GM12865 (cell line): ENCODE measurements around the gene FSTL1.
A peak's percentile ranks its signal among the peaks of the same experiment; 100 is the strongest.

ENCODE experiments used
- DNase-seq: peaks from one replicate; pipeline ENCODE4 v3.0.0; 2010; ENCODE audit warnings: low read depth
- H3K4me3 ChIP-seq: 2 replicates; pipeline ENCODE4 v1.5.1; 2011; ENCODE audit warnings: mild to moderate bottlenecking, low read depth, low read length, control low read depth
- CTCF ChIP-seq: IDR thresholded peaks from 2 replicates; pipeline ENCODE4 v1.5.1; 2011; ENCODE audit warnings: low read length, control low read depth, low read depth, inconsistent platforms; ENCODE audit not compliant: insufficient read depth; ENCODE audit errors: missing control alignments

Gene FSTL1

DNA sequence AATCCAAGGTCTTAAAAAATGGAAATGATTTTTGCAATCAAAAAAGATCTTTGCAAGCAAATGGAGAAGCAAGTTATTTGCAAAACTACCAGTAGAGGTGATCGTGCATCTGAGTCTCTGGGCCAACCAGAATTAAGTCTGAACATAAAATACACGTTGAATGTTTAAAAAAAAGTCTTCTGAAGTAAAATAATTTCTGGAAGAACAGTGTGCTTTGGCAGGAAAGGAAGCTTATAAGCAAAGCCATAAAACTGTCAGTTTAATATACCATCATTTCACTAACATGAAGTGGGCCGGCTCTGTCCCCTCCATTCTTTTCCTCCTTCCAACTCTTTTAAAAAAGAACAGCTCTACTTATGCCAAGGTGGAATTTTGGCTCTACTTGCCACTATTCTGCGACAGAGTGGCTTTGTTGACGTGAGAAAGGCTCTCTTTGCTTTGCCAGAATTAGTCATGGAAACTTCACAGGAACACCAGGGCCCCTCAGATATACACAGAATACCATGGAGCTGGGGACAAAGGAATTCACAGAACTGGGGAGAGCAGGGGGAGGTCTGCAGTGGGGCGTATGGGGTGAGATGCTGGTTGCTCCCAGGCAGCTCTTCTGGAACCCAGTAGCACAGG lies 29.8 kb downstream of the FSTL1 start:
- TF ChIP-seq CTCF: no peak
- H3K4me3 ChIP-seq: no peak overlapping the region
- DNase-seq: no peak

GRCh38 chr3:120420360-120420759 lies 30.4 kb downstream of the FSTL1 start:
- no peak for DNase-seq
- no peak for TF ChIP-seq CTCF
- no peak overlapping the region for H3K4me3 ChIP-seq

DNA sequence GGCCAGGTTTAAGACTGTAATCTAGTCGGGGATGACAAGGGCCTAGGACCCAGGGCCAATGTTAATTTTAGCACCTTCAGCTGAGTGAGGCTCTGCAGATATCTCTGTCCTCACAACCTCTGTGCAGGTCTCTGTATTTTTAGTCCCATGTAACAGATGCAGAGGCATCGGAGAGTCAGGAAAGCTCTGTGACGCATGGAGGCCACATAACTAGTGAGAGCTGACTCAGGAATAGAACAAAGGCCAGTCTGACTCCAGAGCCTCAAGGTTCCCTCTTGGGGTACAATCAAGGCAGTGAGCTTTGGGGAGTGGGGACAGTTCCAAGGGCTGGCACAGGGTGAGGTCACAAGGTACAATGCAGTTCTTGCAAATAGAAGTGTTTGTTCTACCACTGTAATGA lies 31.0 kb downstream of the FSTL1 start:
- DNase-seq: no peak
- H3K4me3 ChIP-seq: no peak overlapping the region
- TF ChIP-seq CTCF: no peak

GRCh38 chr3:120418866-120419490 lies 31.8 kb downstream of the FSTL1 start:
- DNase-seq: peak; percentile 69

DNA sequence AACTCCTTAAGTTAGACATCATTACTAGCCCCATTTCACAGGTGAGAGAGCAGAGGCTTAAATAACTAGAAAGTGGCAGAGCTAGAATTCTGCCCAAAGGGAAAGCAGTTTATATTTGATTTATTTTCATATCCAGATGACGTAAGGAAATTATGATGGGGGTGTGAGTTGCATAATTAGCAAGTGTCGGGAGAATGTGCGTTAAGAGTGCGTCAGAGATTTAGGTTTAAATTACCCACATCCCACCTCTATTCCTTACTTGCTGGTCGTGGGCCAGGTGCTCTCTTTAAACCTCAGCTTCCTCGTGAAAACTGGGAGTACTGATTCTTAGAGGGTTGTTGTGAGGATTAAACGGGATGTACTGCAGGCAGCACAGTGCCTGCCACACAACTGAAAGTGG lies 32.3 kb downstream of the FSTL1 start:
- no peak for TF ChIP-seq CTCF
- no peak for DNase-seq

More at GRCh38 chr3:120418866-120419490, 31.8 kb downstream of the FSTL1 start:
- no peak overlapping the region for H3K4me3 ChIP-seq
- TF ChIP-seq CTCF: peak; percentile 66

GRCh38 chr3:120417272-120417911 lies 33.4 kb downstream of the FSTL1 start:
- peak; percentile 81 for TF ChIP-seq CTCF
- H3K4me3 ChIP-seq: peak overlapping the region; percentile 55
- peak; percentile 96 for DNase-seq

More for the DNA sequence above, 32.3 kb downstream of the FSTL1 start:
- no peak overlapping the region for H3K4me3 ChIP-seq
